SH-SY5Y (cell line): ENCODE data around the gene METTL16.

Experiments
- GATA2 ChIP-seq: IDR thresholded peaks from 2 replicates; pipeline ENCODE4 v1.6.1; 2011; ENCODE audit warnings: mild to moderate bottlenecking, low read depth, low read length
- GATA3 ChIP-seq: IDR thresholded peaks from 2 replicates; pipeline ENCODE4 v1.6.1; 2011; ENCODE audit warnings: low read depth, mild to moderate bottlenecking, low read length, moderate library complexity

DNA sequence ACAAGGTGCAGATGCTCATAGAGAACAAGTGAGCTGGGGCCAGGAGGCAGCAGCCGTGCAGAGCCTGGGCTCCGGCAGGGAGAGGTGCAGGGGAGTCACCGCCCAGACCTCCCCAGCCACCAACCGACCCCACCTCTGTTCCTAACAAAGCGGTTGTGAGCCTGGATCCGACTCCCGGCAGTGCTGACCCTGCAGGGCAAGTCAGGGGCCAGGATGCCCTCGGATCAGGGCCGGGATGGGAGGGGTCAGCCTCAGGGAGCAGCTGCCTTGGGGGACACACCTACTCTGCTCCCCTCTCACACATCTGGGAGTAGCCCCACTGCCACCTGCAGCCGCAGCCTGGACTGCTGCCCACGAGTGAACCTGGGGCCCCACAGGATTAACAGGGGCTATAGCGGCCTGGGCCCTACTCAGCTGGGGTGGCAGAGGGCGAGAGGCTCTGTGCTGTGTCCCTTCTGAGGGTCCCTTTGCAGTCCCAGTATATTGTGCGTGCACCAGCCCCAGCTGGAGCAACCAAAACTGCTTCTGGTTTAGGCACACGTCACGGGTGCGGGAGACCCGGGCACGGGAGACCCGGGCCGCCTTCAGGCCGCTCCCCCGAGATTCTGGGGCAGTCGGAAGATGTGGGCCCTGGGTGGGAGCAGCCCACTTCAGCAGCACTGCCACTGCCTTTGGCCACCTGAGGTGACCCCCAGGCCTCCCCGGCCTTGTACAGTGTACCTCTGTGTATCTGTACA lies 132.0 kb downstream of the METTL16 start:
- TF ChIP-seq GATA2 = no peak
- no peak for TF ChIP-seq GATA3
